ENCODE measurements around the gene HYAL4.
A peak's percentile ranks its signal among the peaks of the same experiment; 100 is the strongest.
"Not testable (repeated sequence)": the region's sequence is repeated elsewhere in the genome, so short reads cannot be mapped to it uniquely, and the experiment has no call there.

The HYAL4 gene

GRCh38 chr7:123879628-123880027 is 34.7 kb downstream of the HYAL4 start:
- DNase-seq: no peak
- in situ Hi-C loops (cut with HindIII; ENCODE audit: low pct_ligation_motif_present, low pct_unique_long_range_greater_than_20kb, low sequenced_read_pairs): no loop called here

- in situ Hi-C loops (cut with HindIII; ENCODE audit: low pct_ligation_motif_present, low pct_unique_long_range_greater_than_20kb, low sequenced_read_pairs): no loop called here
- DNase-seq: no peak
These were observed 36.3 kb downstream of the HYAL4 start for GRCh38 chr7:123881300-123881699.

GRCh38 chr7:123883154-123883553 is 38.2 kb downstream of the HYAL4 start:
- DNase-seq: no peak

GRCh38 chr7:123888192-123888591 is 43.2 kb downstream of the HYAL4 start:
- in situ Hi-C loops (cut with HindIII; ENCODE audit: low pct_ligation_motif_present, low pct_unique_long_range_greater_than_20kb, low sequenced_read_pairs): no loop called here
- DNase-seq: no peak

More at GRCh38 chr7:123883154-123883553, 38.2 kb downstream of the HYAL4 start:
- in situ Hi-C loops (cut with HindIII; ENCODE audit: low pct_ligation_motif_present, low pct_unique_long_range_greater_than_20kb, low sequenced_read_pairs): no loop called here

- in situ Hi-C loops (cut with HindIII; ENCODE audit: low pct_ligation_motif_present, low pct_unique_long_range_greater_than_20kb, low sequenced_read_pairs); DNase-seq: not testable (repeated sequence)
These were observed 49.8 kb downstream of the HYAL4 start for GRCh38 chr7:123894753-123895152.

- DNase-seq: no peak
- in situ Hi-C loops (cut with HindIII; ENCODE audit: low pct_ligation_motif_present, low pct_unique_long_range_greater_than_20kb, low sequenced_read_pairs): no loop called here
These were observed 56.1 kb downstream of the HYAL4 start for GRCh38 chr7:123901101-123901500.

GRCh38 chr7:123905714-123906113 is 60.7 kb downstream of the HYAL4 start:
- DNase-seq: no peak
- in situ Hi-C loops (cut with HindIII; ENCODE audit: low pct_ligation_motif_present, low pct_unique_long_range_greater_than_20kb, low sequenced_read_pairs): no loop called here

GRCh38 chr7:123916240-123916724 is 71.3 kb downstream of the HYAL4 start:
- DNase-seq: peak; percentile 54
- in situ Hi-C loops (cut with HindIII; ENCODE audit: low pct_ligation_motif_present, low pct_unique_long_range_greater_than_20kb, low sequenced_read_pairs): no loop called here

GRCh38 chr7:123917878-123918277 is 72.9 kb downstream of the HYAL4 start:
- in situ Hi-C loops (cut with HindIII; ENCODE audit: low pct_ligation_motif_present, low pct_unique_long_range_greater_than_20kb, low sequenced_read_pairs): no loop called here
- DNase-seq: no peak

GRCh38 chr7:123918309-123918708 is 73.3 kb downstream of the HYAL4 start:
- no peak for DNase-seq
- in situ Hi-C loops (cut with HindIII; ENCODE audit: low pct_ligation_motif_present, low pct_unique_long_range_greater_than_20kb, low sequenced_read_pairs): no loop called here

- DNase-seq: no peak
- in situ Hi-C loops (cut with HindIII; ENCODE audit: low pct_ligation_motif_present, low pct_unique_long_range_greater_than_20kb, low sequenced_read_pairs): no loop called here
These were observed 78.6 kb downstream of the HYAL4 start for GRCh38 chr7:123923599-123923998.

GRCh38 chr7:123924941-123925340 is 80.0 kb downstream of the HYAL4 start, which contains the start of gene SPAM1:
Gene SPAM1, plus strand, starts transcription at chr7:123925241. Its CDS starts 28,330 bp downstream, at chr7:123953571.
- in situ Hi-C loops (cut with HindIII; ENCODE audit: low pct_ligation_motif_present, low pct_unique_long_range_greater_than_20kb, low sequenced_read_pairs): no loop called here
- no peak for DNase-seq

Data from ACHN (cell line).